SHP77 treated with DMSO at 0.1 percent for 48 hours (cell line): ENCODE measurements around the gene SUPT5H.

Experiments
- DNase-seq: peaks from one replicate; lab custom pipeline; 2025; lab: John Stamatoyannopoulos, UW

The SUPT5H gene

DNA sequence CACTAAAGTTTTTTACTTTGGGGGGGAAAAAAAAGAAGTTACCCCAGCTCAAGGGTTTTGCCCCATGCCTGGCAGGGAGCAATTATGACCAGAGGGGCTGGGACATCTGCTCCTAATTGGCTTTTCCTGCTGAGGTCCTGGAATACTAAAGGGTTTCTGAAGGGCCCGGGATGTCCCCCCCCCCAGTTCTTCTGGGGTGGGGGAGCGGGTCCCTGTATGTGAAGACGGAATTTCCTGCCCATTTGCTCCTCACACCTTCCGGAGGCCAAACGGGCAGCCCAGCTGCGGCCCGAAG lies 52.3 kb downstream of the SUPT5H start:
- no peak for DNase-seq

DNA sequence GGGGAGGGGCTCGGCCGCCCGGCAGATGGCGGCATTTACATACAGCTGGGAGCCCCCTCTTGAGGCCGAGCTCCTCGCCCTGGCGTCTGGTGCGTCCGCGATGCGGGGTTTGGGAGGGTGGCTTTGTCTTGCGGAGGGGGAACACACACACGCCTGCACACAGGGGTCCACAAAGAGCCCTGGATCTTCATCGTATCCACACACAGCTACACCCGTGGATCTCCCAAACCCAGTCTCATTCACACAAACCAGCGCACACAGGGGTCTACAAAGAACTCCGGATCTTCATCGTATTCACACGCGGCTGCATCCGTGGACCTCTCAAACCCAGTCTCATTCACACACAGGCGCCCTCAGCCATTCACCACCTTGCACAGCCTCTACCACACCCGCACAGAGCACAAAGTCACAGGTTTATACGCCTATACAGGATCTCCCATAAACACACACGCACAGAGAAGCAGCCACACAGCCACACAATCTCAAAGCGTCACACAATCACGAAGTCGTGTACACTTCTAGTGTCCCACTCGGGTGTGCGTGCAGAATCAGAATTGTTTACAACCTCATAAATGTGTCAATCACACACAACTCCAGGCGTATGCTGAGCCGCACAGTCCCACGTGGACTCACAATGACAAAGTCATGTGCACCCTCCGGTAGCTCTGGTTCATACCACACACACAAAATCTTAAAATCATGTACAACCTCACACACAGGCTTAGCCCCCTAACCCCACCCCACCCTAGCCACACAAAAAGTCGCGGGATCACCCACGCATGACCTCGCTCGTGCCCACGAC lies 52.8 kb downstream of the SUPT5H start:
- DNase-seq = peak; percentile 94

DNA sequence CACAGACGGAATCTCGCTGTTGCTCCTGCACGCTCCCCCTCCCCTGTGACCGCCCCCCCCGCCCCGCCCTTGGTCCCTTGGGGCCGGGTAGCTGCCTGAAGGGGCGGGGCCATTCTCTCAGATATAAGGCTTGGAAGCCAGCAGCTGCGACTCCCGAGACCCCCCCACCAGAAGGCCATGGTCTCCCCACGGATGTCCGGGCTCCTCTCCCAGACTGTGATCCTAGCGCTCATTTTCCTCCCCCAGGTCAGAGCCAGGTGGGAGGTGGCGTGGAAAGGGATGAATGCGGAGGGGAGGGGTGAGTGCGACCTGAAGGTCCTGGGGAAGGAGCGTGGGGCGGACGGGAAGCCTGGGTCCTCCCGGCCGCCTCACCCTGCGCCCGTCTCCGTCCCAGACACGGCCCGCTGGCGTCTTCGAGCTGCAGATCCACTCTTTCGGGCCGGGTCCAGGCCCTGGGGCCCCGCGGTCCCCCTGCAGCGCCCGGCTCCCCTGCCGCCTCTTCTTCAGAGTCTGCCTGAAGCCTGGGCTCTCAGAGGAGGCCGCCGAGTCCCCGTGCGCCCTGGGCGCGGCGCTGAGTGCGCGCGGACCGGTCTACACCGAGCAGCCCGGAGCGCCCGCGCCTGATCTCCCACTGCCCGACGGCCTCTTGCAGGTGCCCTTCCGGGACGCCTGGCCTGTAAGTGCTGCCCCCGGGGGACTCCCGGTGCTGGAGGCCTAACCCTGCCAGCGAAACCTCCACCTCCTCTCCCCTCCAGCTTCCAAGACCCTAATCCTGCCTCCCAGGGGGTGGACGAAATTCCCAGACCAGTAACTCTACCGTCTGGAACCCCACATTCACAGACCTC lies 53.6 kb downstream of the SUPT5H start, which contains the start of gene DLL3:
DLL3 (plus strand) TSS at position 150 of the 845 bp plus-strand sequence; CDS start at position 178, 28 bp downstream.
- DNase-seq = peak; percentile 73

DNA sequence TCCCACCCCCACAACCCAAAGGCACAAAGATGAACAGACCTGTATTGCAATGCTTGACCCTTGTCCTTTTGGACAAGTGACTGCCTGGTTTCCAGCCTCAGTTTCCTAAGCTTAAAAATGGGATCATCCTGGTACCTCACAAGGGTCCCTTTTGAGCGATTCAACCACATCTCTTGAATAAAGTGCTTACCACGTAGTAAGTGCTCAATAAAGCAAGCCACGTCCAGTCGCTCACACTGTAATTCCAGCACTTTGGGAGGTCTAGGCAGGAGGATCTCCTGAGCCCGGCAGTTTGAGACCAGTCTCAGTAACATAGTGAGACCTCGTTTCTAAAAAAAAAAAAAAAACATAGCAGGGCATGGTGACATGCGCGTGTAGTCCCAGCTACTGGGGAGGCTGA lies 54.5 kb downstream of the SUPT5H start:
- DNase-seq = no peak

DNA sequence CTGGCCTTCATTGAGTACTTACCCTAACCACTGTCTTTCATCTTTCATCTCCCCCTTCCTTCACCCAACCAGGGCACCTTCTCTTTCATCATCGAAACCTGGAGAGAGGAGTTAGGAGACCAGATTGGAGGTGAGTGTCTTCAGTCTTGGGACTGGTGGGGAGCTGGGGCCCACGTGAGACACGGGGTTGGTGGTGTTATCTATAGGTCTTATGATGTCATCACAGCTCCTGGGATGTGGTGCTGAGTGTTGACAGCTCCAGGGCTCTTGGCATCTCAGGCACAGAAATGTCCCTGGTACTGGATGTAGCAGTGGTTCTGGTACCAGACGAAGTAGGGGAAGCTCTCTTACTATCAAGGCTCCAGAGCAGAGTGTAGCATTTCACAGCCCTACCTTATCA lies 55.2 kb downstream of the SUPT5H start:
- DNase-seq = no peak

DNA sequence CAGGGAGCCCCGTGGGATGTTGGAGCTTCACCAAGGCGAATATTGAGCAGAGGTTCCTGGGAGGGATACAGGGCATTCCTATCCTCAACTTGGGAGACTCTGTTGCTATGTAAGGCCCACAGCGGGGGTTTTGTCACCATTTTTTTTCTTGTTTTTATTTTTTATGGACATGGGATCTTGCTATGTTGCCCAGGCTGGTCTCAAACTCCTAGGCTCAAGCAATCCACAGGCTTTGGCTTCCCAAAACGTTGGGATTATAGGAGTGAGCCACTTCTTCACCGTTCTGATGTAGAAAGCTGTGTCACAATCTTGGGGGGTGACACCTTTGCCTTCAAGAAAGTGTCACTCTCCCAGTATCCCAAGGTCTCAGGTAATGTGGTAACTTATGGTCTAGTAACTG lies 56.0 kb downstream of the SUPT5H start:
- DNase-seq = no peak

DNA sequence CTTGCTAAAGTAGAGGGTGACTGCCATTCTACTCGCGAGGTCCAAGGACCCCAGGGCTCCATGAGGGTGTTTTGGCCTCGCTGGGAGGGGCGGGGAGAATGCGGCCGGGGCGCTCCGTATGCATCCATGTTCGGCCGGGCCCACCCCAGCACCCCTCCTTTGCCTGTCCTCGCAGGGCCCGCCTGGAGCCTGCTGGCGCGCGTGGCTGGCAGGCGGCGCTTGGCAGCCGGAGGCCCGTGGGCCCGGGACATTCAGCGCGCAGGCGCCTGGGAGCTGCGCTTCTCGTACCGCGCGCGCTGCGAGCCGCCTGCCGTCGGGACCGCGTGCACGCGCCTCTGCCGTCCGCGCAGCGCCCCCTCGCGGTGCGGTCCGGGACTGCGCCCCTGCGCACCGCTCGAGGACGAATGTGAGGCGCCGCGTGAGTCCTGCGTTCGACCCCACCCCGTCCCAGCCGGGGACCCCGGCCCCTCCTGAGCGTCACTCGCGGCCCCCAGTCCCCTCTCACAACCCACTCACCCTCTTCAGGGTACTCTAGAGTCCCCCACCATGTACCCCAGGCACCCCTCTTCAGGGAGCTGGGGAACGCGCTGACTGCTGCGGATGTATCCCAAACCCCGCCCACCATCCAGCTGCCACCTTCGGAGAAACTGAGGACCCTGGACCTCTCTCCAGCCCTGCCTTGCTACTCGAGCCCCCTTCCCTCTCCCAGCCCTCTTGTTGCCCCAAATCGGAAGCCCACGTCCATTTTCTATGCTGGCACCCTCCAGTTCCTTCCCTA lies 57.4 kb downstream of the SUPT5H start:
- DNase-seq = no peak

DNA sequence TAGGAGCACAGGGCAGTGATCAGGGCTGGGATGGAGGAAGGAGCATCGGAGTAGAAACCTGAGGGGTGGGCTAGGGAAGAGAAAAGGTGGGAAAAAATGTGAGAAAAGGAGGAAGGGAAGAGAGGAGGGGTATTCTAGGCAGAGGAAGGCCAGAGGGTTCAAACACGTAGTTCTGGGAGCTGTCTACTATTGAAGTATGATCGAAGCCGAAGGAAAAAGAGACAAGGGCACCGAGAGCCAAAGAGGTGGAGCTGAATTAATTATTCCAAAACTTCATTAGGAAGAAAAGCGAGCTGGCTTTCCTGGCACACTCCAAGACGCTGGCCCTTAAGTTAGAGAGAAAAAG lies 61.2 kb downstream of the SUPT5H start:
- no peak for DNase-seq

DNA sequence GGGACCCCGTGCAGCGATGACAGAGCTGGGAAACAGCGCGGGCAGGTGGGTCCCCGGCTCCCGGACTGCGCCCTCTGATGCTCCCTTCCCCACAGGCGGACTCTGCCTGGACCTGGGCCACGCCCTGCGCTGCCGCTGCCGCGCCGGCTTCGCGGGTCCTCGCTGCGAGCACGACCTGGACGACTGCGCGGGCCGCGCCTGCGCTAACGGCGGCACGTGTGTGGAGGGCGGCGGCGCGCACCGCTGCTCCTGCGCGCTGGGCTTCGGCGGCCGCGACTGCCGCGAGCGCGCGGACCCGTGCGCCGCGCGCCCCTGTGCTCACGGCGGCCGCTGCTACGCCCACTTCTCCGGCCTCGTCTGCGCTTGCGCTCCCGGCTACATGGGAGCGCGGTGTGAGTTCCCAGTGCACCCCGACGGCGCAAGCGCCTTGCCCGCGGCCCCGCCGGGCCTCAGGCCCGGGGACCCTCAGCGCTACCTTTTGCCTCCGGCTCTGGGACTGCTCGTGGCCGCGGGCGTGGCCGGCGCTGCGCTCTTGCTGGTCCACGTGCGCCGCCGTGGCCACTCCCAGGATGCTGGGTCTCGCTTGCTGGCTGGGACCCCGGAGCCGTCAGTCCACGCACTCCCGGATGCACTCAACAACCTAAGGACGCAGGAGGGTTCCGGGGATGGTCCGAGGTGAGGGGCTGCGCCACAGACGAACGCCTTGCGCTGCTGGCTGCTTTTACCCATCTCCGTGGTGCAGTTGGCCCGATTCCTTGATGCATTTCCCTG lies 61.7 kb downstream of the SUPT5H start:
- peak; percentile 90 for DNase-seq

DNA sequence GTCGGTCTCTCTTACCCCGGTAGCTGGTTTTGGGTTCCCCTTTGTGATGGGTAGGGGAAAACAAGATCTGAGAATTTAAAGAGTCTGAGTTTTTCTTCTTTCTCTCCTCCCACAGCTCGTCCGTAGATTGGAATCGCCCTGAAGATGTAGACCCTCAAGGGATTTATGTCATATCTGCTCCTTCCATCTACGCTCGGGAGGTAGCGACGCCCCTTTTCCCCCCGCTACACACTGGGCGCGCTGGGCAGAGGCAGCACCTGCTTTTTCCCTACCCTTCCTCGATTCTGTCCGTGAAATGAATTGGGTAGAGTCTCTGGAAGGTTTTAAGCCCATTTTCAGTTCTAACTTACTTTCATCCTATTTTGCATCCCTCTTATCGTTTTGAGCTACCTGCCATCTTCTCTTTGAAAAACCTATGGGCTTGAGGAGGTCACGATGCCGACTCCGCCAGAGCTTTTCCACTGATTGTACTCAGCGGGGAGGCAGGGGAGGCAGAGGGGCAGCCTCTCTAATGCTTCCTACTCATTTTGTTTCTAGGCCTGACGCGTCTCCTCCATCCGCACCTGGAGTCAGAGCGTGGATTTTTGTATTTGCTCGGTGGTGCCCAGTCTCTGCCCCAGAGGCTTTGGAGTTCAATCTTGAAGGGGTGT lies 62.5 kb downstream of the SUPT5H start:
- peak; percentile 51 for DNase-seq

DNA sequence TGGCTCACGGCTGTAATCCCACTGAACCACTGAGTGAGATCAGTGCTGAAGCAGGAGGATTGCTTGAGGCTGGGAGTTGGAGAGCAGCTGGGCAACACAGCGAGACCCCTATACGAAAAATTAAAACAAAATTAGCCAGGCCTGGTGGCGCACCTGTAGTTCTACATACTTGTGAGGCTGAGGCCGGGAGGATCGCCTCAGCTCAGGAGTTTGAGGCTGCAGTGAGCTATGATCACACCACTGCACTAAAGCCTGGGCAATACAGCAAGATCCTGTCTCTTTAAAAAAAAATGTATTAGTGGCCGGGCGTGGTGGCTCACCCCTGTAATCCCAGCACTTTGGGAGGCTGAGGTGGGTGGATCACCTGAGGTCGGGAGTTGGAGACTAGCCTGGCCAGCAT lies 63.2 kb downstream of the SUPT5H start:
- no peak for DNase-seq

DNA sequence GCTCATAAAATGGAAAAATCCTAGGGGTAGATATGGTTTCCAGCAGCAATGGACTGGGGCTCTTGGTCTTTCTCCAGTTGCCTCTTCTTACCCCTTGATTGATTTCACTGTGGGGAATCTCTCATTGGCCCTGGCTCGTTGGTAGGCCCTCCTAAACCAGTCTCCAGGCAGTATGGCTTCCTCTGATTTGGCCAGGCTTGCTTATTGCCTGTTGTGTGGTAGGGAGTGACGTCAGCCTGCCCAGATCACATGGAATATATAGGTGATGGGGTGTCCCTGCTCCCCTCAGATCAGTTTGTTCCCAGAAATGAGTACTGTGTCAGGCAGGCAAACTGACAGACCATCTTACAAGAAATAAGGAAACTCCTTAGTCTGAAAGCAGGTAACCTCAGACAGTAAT lies 63.9 kb downstream of the SUPT5H start:
- no peak for DNase-seq

DNA sequence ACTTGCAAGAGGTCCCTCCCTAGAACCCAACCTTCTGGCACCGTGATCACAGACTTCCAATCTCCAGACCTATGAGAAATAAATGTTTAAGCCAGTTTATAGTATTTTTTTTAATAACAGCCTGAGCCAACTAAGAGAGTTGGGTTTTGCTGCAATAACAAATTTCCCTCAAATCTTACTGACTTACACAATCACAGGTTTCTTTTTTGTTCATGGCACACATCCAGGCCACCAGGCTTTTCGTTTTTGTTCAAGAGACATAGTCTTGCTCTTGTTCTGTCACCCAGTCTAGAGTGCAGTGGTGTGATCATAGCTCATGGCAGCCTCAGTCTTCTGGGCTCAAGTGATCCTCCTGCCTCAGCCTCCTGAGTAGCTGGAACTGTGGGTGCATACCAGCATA lies 67.6 kb downstream of the SUPT5H start:
- no peak for DNase-seq

DNA sequence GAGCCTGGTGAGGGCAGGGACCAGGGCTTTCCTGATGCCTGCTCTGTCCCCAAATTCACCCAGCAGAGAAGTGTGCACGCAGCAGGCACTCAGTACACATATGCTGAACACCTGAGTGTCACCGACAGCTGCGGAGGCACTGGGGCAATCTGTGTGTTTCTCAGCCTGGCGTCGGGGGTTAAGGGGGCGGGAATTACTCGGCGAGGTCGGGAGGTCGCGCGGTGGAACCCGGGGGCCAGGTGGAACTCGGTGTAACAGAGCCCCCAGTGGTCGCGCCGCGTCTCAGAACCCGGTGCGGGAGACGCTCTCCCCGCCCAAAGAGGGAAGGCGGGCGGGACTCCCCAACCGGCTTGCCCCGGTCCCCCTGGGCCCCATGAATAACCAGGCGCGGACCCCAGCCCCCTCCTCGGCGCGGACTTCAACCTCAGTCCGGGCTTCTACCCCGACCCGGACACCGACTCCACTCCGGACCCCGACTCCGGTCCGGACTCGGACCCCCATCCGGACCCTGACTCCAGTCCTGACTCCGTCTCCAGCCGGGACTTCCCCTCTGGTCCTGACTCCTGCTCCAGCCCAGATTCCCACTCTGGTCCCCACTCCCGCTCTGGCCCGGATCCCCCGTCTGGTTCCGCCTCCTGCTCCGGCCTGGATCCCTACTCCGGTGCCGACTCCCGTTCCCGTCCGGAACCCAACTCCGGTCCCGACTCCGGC lies 69.6 kb downstream of the SUPT5H start, which contains the start of gene SELENOV:
SELENOV (plus strand) TSS at position 300 of the 711 bp plus-strand sequence; CDS start at position 374, 74 bp downstream.
- DNase-seq = no peak

DNA sequence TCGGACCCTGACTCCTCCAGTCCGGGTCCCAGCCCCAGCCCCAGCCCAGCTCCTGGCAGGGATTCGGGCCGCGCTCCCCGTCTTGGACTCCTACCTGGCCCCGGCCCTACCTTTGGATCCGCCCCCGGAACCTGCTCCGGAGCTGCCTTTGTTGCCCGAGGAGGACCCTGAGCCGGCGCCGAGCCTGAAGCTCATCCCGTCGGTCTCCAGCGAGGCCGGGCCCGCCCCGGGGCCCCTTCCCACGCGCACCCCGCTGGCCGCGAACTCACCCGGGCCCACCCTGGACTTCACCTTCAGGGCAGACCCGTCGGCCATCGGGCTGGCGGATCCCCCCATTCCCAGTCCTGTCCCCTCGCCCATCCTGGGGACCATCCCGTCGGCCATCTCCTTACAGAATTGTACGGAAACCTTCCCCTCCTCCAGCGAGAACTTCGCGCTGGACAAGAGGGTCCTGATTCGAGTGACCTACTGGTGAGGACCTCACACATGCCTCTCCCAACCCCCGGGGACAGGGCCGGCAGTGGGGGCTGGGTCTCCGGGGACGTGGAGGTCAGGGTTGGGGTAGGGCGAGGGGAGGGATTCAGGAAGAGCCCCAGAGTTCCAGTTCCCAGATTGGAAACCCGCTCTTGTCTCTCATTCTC lies 70.3 kb downstream of the SUPT5H start:
- DNase-seq = no peak

DNA sequence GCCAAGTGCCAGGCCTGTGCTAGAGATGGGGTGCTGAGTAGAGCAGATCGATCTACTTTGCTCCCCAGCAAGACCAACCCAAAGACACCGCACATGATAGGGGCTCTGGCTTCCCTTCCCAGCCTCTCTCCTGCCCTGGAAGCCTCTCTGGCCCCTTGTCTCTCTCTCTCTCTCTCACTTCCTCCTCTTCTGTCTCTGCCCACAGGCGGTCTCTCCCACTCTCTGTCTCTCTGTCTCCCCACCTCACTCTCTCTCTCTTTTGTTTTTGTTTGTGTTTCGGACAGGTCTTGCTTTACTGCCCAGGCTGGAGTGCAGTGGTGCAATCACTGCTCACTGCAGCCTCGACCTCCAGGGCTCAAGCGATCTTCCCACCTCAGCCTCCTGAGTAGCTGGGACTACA lies 70.9 kb downstream of the SUPT5H start:
- DNase-seq = no peak

DNA sequence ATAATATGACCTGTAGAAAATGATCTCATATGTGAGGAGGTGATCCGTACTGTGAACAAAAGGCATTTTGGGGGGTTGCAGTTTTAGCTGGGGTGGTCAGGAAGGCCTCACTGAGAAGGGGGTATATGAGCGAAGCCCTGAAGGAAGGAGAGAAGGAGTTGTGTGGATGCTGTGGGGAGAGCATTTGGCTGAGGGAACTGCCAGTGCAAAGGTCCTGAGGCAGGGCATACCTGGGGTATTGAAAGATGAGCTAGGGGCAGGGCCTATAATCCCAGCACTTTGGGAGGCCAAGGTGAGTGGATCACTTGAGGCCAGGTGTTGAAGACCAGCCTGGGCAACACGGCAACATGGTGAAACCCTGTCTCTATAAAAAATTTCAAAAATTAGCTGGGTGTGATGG lies 72.0 kb downstream of the SUPT5H start:
- no peak for DNase-seq

DNA sequence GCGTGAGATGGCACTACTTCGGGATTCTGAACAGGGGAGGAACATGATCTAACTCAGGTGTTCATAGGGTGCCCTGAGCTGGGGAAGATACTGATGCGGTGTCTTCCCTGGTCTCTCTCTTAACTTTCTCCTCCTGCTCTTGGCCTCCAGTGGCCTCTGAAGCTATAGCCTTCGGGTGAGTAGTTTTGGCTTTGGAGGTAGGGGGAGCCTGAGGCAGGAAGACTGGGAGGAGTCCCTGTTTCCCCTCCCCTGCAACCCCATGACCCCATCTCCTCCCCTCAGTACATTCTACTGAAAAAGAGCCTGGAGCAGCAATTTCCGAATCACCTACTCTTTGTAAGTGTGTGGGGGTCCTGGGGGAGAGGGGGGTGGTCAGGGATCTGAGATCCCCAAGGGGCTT lies 73.1 kb downstream of the SUPT5H start:
- no peak for DNase-seq

DNA sequence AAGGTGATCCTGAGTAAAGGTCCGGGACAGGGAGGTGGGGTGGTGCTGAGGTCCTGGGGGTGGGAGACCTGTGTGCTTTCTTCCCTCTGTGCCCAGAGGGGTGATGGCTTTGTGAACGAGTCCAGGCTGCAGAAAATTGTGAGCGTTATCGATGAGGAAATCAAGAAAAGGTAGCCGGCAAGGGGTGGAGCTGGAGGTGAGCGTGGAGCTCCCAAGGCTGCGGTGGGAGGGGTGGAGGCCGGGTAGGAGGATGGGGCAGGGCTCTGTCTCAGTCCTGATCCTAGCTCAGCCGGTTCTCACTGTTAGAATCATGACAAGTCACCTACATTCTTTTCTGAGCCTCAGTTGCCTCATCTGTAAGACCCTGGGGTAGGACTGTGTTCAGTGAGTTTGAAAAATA lies 73.6 kb downstream of the SUPT5H start:
- DNase-seq = no peak
